Stomach (tissue), 4 donors: ENCODE results near the gene FHOD3.

ENCODE experiments used
- EP300 ChIP-seq: sonication (generic); formaldehyde crosslinking; IDR thresholded peaks from one replicate; pipeline ENCODE4 v1.6.1; 2017; ENCODE audit warnings: antibody characterized with exemption
- POLR2A ChIP-seq, 4 donors: fragments of 450-650 bp; IDR thresholded peaks; one replicate each; pipeline ENCODE4 v1.6.1; 2016; ENCODE audit warnings: antibody characterized with exemption in 4 of 4, control low read depth in 2 of 4, mild to moderate bottlenecking in 1 of 4, moderate library complexity in 1 of 4
- TF ChIP-seq, protein P1 (sequence below), 7 experiments: fragments of 450-650 bp in 4 of 7; fragments of 200-600 bp in 3 of 7; sonication (generic) in 3 of 7; IDR thresholded peaks; one replicate each; pipeline ENCODE4 v1.5.1; 2016 to 2019; ENCODE audit warnings: antibody characterized with exemption in 7 of 7, control low read depth in 2 of 7, mild to moderate bottlenecking in 1 of 7

GRCh38 chr18:36262971-36263370 lies 34.5 kb upstream of the FHOD3 start:
- TF ChIP-seq, protein P1, sequence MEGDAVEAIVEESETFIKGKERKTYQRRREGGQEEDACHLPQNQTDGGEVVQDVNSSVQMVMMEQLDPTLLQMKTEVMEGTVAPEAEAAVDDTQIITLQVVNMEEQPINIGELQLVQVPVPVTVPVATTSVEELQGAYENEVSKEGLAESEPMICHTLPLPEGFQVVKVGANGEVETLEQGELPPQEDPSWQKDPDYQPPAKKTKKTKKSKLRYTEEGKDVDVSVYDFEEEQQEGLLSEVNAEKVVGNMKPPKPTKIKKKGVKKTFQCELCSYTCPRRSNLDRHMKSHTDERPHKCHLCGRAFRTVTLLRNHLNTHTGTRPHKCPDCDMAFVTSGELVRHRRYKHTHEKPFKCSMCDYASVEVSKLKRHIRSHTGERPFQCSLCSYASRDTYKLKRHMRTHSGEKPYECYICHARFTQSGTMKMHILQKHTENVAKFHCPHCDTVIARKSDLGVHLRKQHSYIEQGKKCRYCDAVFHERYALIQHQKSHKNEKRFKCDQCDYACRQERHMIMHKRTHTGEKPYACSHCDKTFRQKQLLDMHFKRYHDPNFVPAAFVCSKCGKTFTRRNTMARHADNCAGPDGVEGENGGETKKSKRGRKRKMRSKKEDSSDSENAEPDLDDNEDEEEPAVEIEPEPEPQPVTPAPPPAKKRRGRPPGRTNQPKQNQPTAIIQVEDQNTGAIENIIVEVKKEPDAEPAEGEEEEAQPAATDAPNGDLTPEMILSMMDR (IDR thresholded peaks at IDR 0.05): no peak
- TF ChIP-seq POLR2A (IDR thresholded peaks at IDR 0.05) (no peak), EP300 (no peak)
